WTC11 (cell line): Measurements from ENCODE around the gene GPC1. TPM values are rescaled to one million over a fixed set of nuclear protein-coding genes. Genes with fewer than 3 reads are reported as not detected.

Experiments
- ATAC-seq: fragments of 200-7000 bp; cut with Tn5 transposase; 2 replicates; pipeline ENCODE4 v1.10.0; 2021; ENCODE audit warnings: mild to moderate bottlenecking, moderate library complexity
- CTCF ChIA-PET: fragments of 300-600 bp; sonication (Branson Sonifier 250); formaldehyde crosslinking; loops from one replicate; lab custom pipeline; 2021; ENCODE audit warnings: antibody characterized with exemption; lab: Charles Lee
- POLR2A ChIA-PET: fragments of 350-600 bp; sonication (Branson Sonifier 250); formaldehyde crosslinking; loops from one replicate; lab custom pipeline; 2021; ENCODE audit warnings: antibody characterized with exemption; lab: Charles Lee
- DNase-seq: peaks from one replicate; pipeline ENCODE4 v3.0.0; 2021; ENCODE audit warnings: low spot score
- H3K27ac Mint-ChIP-seq: 2 replicates; pipeline ENCODE4 v1.8.0; 2021; ENCODE audit warnings: mixed read lengths
- H3K27me3 Mint-ChIP-seq: 2 replicates; pipeline ENCODE4 v1.8.0; 2021; ENCODE audit warnings: low read depth, mild to moderate bottlenecking, moderate library complexity, mixed read lengths
- H3K36me3 Mint-ChIP-seq: 2 replicates; pipeline ENCODE4 v1.8.0; 2021; ENCODE audit warnings: mixed read lengths
- H3K4me1 Mint-ChIP-seq: 2 replicates; pipeline ENCODE4 v1.8.0; 2022; ENCODE audit warnings: mixed read lengths
- H3K4me3 Mint-ChIP-seq: 2 replicates; pipeline ENCODE4 v1.8.0; 2021; ENCODE audit warnings: mild to moderate bottlenecking, moderate library complexity, mixed read lengths
- H3K9me3 Mint-ChIP-seq: 2 replicates; pipeline ENCODE4 v1.8.0; 2021; ENCODE audit warnings: mixed read lengths
- HMGXB4 ChIP-seq: sonication (generic); formaldehyde crosslinking; IDR thresholded peaks from 2 replicates; pipeline ENCODE4 v1.8.1; 2023; ENCODE audit warnings: mild to moderate bottlenecking, moderate library complexity, missing genetic modification reagents
- PRDM15 ChIP-seq: sonication (generic); formaldehyde crosslinking; IDR thresholded peaks from 2 replicates; pipeline ENCODE4 v1.8.0; 2022; ENCODE audit warnings: missing genetic modification reagents
- RORB ChIP-seq: fragments of 250-450 bp; sonication (Bioruptor Pico); IDR thresholded peaks from 2 replicates; pipeline ENCODE4 v1.9.0; 2021; ENCODE audit warnings: mild to moderate bottlenecking
- TP53 ChIP-seq: sonication (generic); formaldehyde crosslinking; IDR thresholded peaks from 2 replicates; pipeline ENCODE4 v1.8.1; 2023; ENCODE audit warnings: mild to moderate bottlenecking, missing genetic modification reagents
- ZNF263 ChIP-seq: sonication (generic); formaldehyde crosslinking; IDR thresholded peaks from 2 replicates; pipeline ENCODE4 v1.8.1; 2022; ENCODE audit warnings: low read depth, mild to moderate bottlenecking, moderate library complexity, missing genetic modification reagents
- ZNF317 ChIP-seq: sonication (generic); formaldehyde crosslinking; IDR thresholded peaks from 2 replicates; pipeline ENCODE4 v1.8.1; 2023; ENCODE audit warnings: low read depth, mild to moderate bottlenecking, moderate library complexity, missing genetic modification reagents, borderline replicate concordance
- ZNF423 ChIP-seq: fragments of 250-450 bp; sonication (Bioruptor Pico); IDR thresholded peaks from 2 replicates; pipeline ENCODE4 v2.1.2; 2022; ENCODE audit warnings: mild to moderate bottlenecking, moderate library complexity
- ZNF425 ChIP-seq: fragments of 250-450 bp; sonication (Bioruptor Pico); conservative IDR thresholded peaks from 2 replicates; pipeline ENCODE4 v1.9.0; 2021; ENCODE audit warnings: mild to moderate bottlenecking
- total RNA-seq: library from RNA; stranded (reverse); gene quantifications from 3 replicates; pipeline ENCODE4 v1.2.3, GENCODE V29; 2021

The GPC1 gene
- total RNA-seq, 1 experiment from 2014 or later = 41.5 TPM

GRCh38 chr2:240452462-240453256, 17.2 kb downstream of the GPC1 start:
- POLR2A ChIA-PET = no interaction called here

More at GRCh38 chr2:240452462-240453256, 17.2 kb downstream of the GPC1 start:
- TF ChIP-seq PRDM15 (CRISPR knock-in tag) (no peak), ZNF425 (no peak), ZNF263 (CRISPR knock-in tag) (no peak), TP53 (CRISPR knock-in tag) (0 out of 2 replicates have a peak, but pooled peaks have one; percentile 13), HMGXB4 (CRISPR knock-in tag) (no peak), ZNF317 (CRISPR knock-in tag) (no peak), ZNF423 (CRISPR knock-in tag) (0 out of 2 replicates have a peak, but pooled peaks have one; percentile 15), RORB (CRISPR knock-in tag) (no peak)
- Mint-ChIP-seq H3K9me3 (no peaks in the 10 kb centered on the region), H3K27me3 (peaks cover 37% of the 10 kb centered on the region), H3K4me3 (peak overlapping the region; percentile 64), H3K4me1 (peaks cover 40% of the 10 kb centered on the region), H3K27ac (no peak overlapping the region), H3K36me3 (no peaks in the 10 kb centered on the region)
- CTCF ChIA-PET = interaction anchor here (0.6 kb wide), 1 partner anchor 1050 kb away, joined by 4 read pairs; no protein-coding TSS in a partner anchor
- DNase-seq (peak; percentile 70), ATAC-seq (peak; percentile 41)
